Stomach (tissue), 19 donors: ENCODE measurements around the gene PIR. TPM values are rescaled to one million over a fixed set of nuclear protein-coding genes. Genes with fewer than 3 reads are reported as not detected.

ENCODE experiments used
- DNase-seq, 2 donors: peaks; one replicate each; pipeline versions ENCODE4 v3.0.0 to v3.0.0-alpha.2; 2013 to 2019
- H3K27ac ChIP-seq, 5 donors: fragments of 200-600 bp in 4 of 5; sonication (generic) in 4 of 5; one replicate each; pipeline ENCODE4 v1.5.1; 2013 to 2019; ENCODE audit warnings: mild to moderate bottlenecking in 1 of 5, moderate library complexity in 1 of 5
- H3K27me3 ChIP-seq, 3 donors: fragments of 200-600 bp; sonication (generic); one replicate each; pipeline ENCODE4 v1.5.1; 2017 to 2019; ENCODE audit warnings: mixed run types in 1 of 3
- H3K36me3 ChIP-seq, 4 donors: fragments of 200-600 bp; sonication (generic); 1 replicate in 3 of 4; 2 replicates in 1 of 4; pipeline ENCODE4 v1.5.1; 2016 to 2019
- H3K4me1 ChIP-seq, 4 donors: fragments of 200-600 bp; sonication (generic); one replicate each; pipeline ENCODE4 v1.5.1; 2016 to 2019
- H3K4me3 ChIP-seq, 4 donors: fragments of 200-600 bp; sonication (generic) in 3 of 4; one replicate each; pipeline ENCODE4 v1.5.1; 2016 to 2019; ENCODE audit warnings: mild to moderate bottlenecking in 1 of 4
- H3K9me3 ChIP-seq, 4 donors: fragments of 200-600 bp; sonication (generic); one replicate each; pipeline ENCODE4 v1.5.1; 2016 to 2019
- EP300 ChIP-seq: sonication (generic); formaldehyde crosslinking; IDR thresholded peaks from one replicate; pipeline ENCODE4 v1.6.1; 2017; ENCODE audit warnings: antibody characterized with exemption
- POLR2A ChIP-seq, 4 donors: fragments of 450-650 bp; IDR thresholded peaks; one replicate each; pipeline ENCODE4 v1.6.1; 2016; ENCODE audit warnings: antibody characterized with exemption in 4 of 4, control low read depth in 2 of 4, mild to moderate bottlenecking in 1 of 4, moderate library complexity in 1 of 4
- POLR2AphosphoS5 ChIP-seq, 3 donors: sonication (generic); formaldehyde crosslinking; IDR thresholded peaks; one replicate each; pipeline ENCODE4 v1.6.1; 2016; ENCODE audit warnings: antibody characterized with exemption in 3 of 3
- WGBS, 5 donors: extraction: QIAGEN DNeasy Blood & Tissue Kit in 3 of 5; methylation state at CpG; one replicate each; pipeline versions ENCODE4 v1.1.5 to v1.1.7; 2013 to 2018; 5-methylcytosine and 5-hydroxymethylcytosine counted together
- intact Hi-C: fragments of 100-400 bp; cut with DNase I; formaldehyde crosslinking; loops from one replicate; pipeline ENCODE4 v1.15.1; 2023; ENCODE audit warnings: low total_unique reads
- long read RNA-seq, 10 donors: transcript quantifications; one replicate each; lab custom pipeline, GENCODE V29; 2026
- polyA plus RNA-seq, 3 donors: library from polyadenylated mRNA; stranded (reverse); fragments of 200-250 nt; gene quantifications; one replicate each; pipeline ENCODE4 v1.2.3, GENCODE V29; 2013
- total RNA-seq, 5 donors: library from RNA; depleted of rRNA; stranded (reverse); fragments of >200 nt; gene quantifications; one replicate each; pipeline versions ENCODE4 v1.1.0 to v1.2.3, GENCODE V29; 2014 to 2016
- TF ChIP-seq, protein P1 (sequence below), 7 experiments: fragments of 450-650 bp in 4 of 7; fragments of 200-600 bp in 3 of 7; sonication (generic) in 3 of 7; IDR thresholded peaks; one replicate each; pipeline ENCODE4 v1.5.1; 2016 to 2019; ENCODE audit warnings: antibody characterized with exemption in 7 of 7, control low read depth in 2 of 7, mild to moderate bottlenecking in 1 of 7
- donor health status: healthy with polysubstance abuse.
- donor health status: Bipolar disorder and iron deficiency.
- donor health status: healthy.

PIR gene
- 10 to 100 TPM in 3 of 5 donors, 1 to 10 TPM in 2; 5.2 to 30.9 (median 11.2) TPM for total RNA-seq
- polyA plus RNA-seq: 10 to 100 TPM; 12.4 to 47.5 (median 16.6) TPM
- long read RNA-seq, donor 1, partial matches to known transcripts: 0 of 1 reads
- long read RNA-seq, donor 1, other reads (novel, unspliced or antisense): 0 of 1 reads
- long read RNA-seq, donor 2, partial matches to known transcripts: 0 of 1 reads
- long read RNA-seq, donor 2, other reads (novel, unspliced or antisense): 0 of 1 reads
- long read RNA-seq, donor 3: 0 reads
- long read RNA-seq, donor 4: 0 reads
- long read RNA-seq, donor 5: 0 reads
- long read RNA-seq, donor 6, partial matches to known transcripts: 0 of 2 reads
- long read RNA-seq, donor 6, other reads (novel, unspliced or antisense): 0 of 2 reads
- long read RNA-seq, donor 7, partial matches to known transcripts: 0 of 1 reads
- long read RNA-seq, donor 7, other reads (novel, unspliced or antisense): 0 of 1 reads
- long read RNA-seq, donor 8: 0 reads
- long read RNA-seq, donor 9, partial matches to known transcripts: 0 of 1 reads
- long read RNA-seq, donor 9, other reads (novel, unspliced or antisense): 0 of 1 reads
- long read RNA-seq, donor 10: 0 reads

DNA sequence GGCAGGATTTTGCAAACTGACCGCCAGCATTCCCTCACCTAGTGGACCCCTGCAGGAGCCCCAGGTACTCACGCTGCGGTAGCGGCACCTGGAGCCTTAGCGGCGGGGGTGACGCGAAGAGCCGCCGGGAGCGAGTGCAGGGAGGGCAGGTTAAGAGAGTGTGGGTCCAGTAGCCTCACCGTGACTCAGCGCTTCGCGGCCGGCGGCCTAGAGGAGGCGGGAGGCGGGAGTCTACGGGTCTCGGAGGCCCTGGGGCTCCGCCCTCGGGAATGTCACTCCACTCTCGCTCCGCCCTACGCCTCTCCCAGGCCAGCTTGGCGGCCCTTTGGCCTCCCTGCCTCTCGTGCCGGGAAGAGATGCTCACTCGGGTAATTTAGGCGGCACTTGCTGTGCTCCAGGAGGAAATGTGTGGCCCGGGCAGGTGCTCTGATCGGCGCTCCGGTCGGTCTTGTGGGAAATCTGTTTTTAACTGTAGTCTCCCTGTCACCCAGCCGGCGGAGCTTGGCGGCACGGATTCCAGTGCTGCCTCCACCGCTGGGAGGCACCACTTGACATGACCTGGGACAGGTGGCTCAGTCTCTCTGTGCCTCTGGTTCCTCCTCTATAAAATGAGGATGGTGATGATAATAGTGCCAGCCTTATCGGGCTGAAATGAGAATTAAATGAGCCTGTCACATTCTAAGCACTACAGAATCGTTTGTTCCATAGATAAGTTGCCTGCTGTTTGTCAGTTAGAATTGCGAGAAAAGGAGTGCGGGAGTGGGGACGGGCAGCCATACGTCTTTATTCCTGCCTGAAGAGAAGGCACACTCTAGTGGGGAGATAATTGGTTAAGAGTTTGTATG, at the start of gene PIR:
Gene PIR, minus strand, starts transcription at position 216 of the 845 bp plus-strand sequence. CDS start 2,076 bp downstream, outside the sequence.
- H3K27ac ChIP-seq: peak within 1 kb of the TSS; percentile 70 to 80 (median 72)
- H3K27me3 ChIP-seq: peaks cover 0 to 8% (median 0%) of the 10 kb centered on the region in 3 donors
- 6 to 20% (median 8%) methylated on average over 18 to 47 of the region's 47 CpGs for whole genome bisulfite sequencing, 5 donors
- H3K4me1 ChIP-seq: peaks cover 0 to 15% (median 0%) of the 10 kb centered on the region in 4 donors
- no peaks in the 10 kb centered on the region for H3K9me3 ChIP-seq
- TF ChIP-seq POLR2A (IDR thresholded peaks at IDR 0.05) (no peak), EP300 (no peak), POLR2AphosphoS5 (IDR thresholded peaks at IDR 0.05) (peak in 2 of 3 donors; percentile 2 to 63)
- TF ChIP-seq, protein P1, sequence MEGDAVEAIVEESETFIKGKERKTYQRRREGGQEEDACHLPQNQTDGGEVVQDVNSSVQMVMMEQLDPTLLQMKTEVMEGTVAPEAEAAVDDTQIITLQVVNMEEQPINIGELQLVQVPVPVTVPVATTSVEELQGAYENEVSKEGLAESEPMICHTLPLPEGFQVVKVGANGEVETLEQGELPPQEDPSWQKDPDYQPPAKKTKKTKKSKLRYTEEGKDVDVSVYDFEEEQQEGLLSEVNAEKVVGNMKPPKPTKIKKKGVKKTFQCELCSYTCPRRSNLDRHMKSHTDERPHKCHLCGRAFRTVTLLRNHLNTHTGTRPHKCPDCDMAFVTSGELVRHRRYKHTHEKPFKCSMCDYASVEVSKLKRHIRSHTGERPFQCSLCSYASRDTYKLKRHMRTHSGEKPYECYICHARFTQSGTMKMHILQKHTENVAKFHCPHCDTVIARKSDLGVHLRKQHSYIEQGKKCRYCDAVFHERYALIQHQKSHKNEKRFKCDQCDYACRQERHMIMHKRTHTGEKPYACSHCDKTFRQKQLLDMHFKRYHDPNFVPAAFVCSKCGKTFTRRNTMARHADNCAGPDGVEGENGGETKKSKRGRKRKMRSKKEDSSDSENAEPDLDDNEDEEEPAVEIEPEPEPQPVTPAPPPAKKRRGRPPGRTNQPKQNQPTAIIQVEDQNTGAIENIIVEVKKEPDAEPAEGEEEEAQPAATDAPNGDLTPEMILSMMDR (IDR thresholded peaks at IDR 0.05): peak in 3 of 7 experiments; percentile 14 to 25 (median 19)
- peak within 1 kb of the TSS; percentile 44 to 54 (median 48) for H3K4me3 ChIP-seq
- peak; percentile 89 to 92 for DNase-seq
- peaks cover 0 to 5% (median 0%) of the 10 kb centered on the region in 4 donors for H3K36me3 ChIP-seq
- intact Hi-C loops: no loop called here

DNA sequence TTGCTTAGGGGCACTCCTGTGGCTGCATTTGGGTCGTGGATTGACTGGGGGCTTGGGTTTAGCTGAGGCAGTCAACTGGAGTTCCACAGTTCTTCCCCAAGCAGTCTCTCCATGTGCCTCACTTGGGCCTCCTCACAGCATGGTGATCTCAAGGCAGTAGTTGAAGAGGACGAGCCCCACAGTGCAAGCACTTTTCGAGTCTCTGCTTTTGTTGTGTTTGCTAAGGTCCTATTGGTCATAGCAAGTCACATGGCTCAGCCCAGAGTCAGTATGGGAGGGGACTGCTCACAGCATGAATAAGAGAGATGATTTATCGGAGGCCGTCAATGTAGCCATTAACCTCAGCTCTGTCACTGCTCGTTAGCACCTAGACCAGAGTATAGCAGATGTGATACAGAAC, 37.2 kb upstream of the PIR start:
- WGBS, 5 donors: 57 to 77% (median 72%) methylated on average over 5 to 6 of the region's 6 CpGs
- Histone ChIP-seq H3K4me3 (no peak overlapping the region), H3K27ac (no peak overlapping the region), H3K4me1 (no peaks in the 10 kb centered on the region), H3K27me3 (peaks cover 0 to 4% (median 0%) of the 10 kb centered on the region in 3 donors), H3K36me3 (no peaks in the 10 kb centered on the region), H3K9me3 (no peaks in the 10 kb centered on the region)
- no peak for DNase-seq
- TF ChIP-seq, protein P1 (IDR thresholded peaks at IDR 0.05): no peak
- TF ChIP-seq POLR2AphosphoS5 (IDR thresholded peaks at IDR 0.05): no peak
- no peak for TF ChIP-seq POLR2A (IDR thresholded peaks at IDR 0.05)
- no peak for TF ChIP-seq EP300
- intact Hi-C loops: no loop called here

DNA sequence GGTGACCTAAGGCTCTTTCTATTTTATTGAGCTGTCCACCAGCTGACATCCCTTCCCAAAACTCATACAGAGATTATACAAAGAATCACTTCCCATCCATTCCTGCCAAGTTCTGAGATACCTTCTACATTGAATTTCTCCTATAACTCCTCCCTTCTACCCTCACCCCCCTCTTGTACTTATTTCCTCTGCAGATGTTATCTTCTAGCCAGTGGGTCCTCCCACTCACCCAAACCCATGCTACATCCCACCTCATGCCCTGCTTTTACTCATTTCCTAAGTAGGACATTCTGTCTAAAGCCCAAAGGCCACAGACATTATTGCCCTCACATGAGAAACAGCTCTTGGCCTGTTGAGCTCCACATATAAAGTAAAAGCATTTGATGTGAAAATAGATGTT, 36.0 kb upstream of the PIR start:
- TF ChIP-seq POLR2AphosphoS5 (IDR thresholded peaks at IDR 0.05): no peak
- Histone ChIP-seq H3K36me3 (no peaks in the 10 kb centered on the region), H3K4me1 (peaks cover 0 to 7% (median 0%) of the 10 kb centered on the region in 4 donors), H3K9me3 (no peaks in the 10 kb centered on the region), H3K27me3 (peaks cover 0 to 4% (median 0%) of the 10 kb centered on the region in 3 donors), H3K27ac (no peak overlapping the region), H3K4me3 (no peak overlapping the region)
- DNase-seq: no peak
- intact Hi-C loops: no loop called here

DNA sequence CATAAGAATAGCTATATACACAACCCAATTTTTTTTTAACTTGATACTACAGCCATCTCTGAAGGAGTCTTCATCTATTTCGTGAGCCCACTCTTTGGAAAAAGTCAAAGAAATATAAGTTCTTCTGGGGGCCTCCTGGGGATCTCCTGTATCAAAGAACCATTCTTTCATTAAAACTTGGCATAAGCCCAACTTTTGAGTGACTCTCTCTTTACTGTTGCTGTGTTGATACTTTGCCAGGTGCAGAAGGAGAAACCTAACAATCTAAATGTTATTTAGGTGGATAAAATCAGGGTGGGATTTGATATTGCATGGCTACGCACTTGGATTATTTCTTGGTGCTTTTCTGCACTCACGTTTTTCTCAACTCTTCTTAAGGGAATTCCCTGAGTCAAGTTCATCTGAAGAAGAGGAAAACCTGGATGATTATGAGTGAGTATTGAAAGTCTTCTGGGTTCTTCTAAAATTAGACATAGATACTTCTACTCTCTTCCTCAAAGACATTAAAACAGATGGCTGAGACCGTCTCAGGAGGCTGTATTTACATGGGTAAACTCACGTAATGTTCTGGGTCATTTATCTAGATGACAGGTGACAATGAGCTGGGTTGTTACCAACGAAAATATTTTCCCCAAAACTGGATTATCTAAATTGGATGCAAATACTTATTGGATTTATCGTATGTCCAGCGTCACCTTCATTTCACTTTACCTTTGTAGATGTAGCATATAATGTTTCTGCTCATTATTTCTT, 32.7 kb upstream of the PIR start:
- no peak overlapping the region for H3K4me3 ChIP-seq
- intact Hi-C loops: no loop called here
- WGBS, 5 donors: 29 to 57% (median 48%) methylated on average over 8 of the region's 8 CpGs
- no peaks in the 10 kb centered on the region for H3K9me3 ChIP-seq
- peaks cover 0 to 4% (median 0%) of the 10 kb centered on the region in 3 donors for H3K27me3 ChIP-seq
- TF ChIP-seq, protein P1 (IDR thresholded peaks at IDR 0.05): no peak
- TF ChIP-seq POLR2A (IDR thresholded peaks at IDR 0.05) (no peak), EP300 (no peak), POLR2AphosphoS5 (IDR thresholded peaks at IDR 0.05) (no peak)
- no peaks in the 10 kb centered on the region for H3K36me3 ChIP-seq
- H3K27ac ChIP-seq: no peak overlapping the region
- DNase-seq: peak in 1 of 2 donors; percentile 23
- H3K4me1 ChIP-seq: peaks cover 0 to 7% (median 0%) of the 10 kb centered on the region in 4 donors
